Fibroblast of mammary gland (primary cell): ENCODE results near the gene MGMT.

ENCODE experiments used
- DNase-seq: peaks from one replicate; pipeline ENCODE4 v3.0.0-alpha.2; 2010; ENCODE audit warnings: low read depth
- H3K4me3 ChIP-seq: 2 replicates; pipeline ENCODE4 v1.5.1; 2011; ENCODE audit warnings: low read depth, mild to moderate bottlenecking, low read length, moderate library complexity; ENCODE audit not compliant: control insufficient read depth
- TF ChIP-seq, protein P1 (sequence below): conservative IDR thresholded peaks from 2 replicates; pipeline ENCODE4 v1.5.1; 2011; ENCODE audit warnings: low read depth, low read length, inconsistent platforms; ENCODE audit not compliant: control insufficient read depth, insufficient read depth

MGMT gene

DNA sequence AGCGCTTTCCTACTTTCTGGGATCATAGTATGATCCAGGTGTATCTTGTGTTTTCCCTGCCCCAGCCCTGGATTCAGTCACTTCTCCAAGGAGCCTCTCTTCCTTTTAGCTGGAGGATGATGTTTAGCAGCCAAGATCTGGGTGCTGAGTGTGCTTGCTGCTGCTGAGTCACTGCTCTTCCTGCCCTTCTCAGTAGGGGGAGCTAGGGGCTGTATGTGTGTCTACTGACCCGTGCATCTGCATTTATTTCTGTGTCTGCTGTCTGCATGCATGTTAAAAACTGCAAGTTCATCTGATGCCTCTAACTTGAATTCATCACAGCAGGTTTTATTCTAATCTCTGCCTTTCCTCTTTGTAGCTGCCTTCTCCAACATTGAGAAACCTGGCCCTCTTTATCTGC, 31.6 kb downstream of the MGMT start:
- no peak overlapping the region for H3K4me3 ChIP-seq
- no peak for DNase-seq
- TF ChIP-seq, protein P1, sequence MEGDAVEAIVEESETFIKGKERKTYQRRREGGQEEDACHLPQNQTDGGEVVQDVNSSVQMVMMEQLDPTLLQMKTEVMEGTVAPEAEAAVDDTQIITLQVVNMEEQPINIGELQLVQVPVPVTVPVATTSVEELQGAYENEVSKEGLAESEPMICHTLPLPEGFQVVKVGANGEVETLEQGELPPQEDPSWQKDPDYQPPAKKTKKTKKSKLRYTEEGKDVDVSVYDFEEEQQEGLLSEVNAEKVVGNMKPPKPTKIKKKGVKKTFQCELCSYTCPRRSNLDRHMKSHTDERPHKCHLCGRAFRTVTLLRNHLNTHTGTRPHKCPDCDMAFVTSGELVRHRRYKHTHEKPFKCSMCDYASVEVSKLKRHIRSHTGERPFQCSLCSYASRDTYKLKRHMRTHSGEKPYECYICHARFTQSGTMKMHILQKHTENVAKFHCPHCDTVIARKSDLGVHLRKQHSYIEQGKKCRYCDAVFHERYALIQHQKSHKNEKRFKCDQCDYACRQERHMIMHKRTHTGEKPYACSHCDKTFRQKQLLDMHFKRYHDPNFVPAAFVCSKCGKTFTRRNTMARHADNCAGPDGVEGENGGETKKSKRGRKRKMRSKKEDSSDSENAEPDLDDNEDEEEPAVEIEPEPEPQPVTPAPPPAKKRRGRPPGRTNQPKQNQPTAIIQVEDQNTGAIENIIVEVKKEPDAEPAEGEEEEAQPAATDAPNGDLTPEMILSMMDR: no peak

DNA sequence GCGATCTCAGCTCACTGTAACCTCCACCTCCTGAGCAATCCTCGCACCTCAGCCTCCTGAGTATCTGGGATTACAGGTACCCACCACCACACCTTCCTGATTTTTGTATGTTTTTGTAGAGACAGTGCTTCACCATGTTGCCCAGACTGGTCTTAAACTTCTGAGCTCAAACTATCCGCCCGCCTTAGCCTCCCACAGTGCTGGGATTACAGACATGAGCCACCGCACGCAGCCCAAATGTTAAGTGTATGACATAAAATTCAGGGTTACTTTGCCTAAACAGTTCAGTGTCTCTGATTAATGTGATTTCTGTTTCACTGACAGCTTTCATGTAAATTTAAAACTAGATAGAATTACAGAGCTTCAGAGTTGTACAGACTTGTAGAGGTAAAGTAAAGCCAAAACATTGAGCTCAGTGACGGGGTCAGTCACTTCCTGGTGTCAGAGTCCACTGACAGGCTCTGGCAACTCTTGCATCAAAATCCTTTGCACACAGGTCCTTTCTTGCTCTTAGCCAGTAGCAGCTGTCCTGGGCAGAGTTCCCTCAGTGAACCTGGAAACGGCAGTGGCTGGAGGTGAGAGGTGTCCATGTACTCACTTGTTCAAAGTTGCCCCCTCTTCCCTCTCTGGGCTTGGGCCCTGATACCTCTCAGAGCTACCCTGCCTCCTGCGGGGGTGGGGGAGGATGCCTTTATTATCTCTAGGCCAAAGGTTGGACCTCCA, 33.7 kb downstream of the MGMT start:
- DNase-seq: no peak
- no peak overlapping the region for H3K4me3 ChIP-seq
- TF ChIP-seq, protein P1: no peak

DNA sequence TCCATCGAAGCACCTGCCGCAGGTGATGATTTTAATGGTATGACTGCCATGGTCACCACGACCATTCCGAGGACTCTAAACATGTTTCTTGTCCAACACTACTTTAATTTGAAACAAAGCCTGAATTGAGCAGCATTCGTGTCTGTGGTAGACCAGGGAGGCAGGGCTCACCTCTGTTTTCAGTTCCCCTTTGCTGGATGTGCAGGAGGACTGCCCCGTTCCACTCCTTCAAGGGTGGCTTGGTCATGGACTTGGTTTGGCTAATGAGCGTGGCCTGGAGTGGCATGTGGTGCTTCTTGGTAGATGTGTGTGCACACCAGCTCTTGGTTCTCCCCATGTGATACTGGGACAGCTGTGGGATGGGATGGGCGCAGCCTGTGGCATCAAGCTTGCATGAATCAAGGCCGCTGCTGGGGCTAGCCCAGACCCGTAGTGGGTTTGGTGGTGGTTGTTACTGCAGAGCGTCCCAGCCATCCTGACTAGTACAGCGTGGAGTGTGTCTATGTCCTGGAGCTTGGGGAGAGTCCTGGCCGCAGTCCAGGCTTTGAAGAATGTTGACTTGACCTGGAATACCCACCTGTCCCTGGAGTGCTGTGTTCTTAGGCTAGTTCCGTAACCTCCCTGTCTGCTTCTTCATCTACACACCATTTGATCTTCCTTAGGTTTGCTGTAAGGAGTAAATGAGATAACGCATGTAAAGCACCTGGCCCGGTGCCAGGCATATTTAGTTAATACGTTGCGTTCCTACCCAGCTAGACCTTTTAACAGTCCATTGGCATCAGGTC, 34.8 kb downstream of the MGMT start:
- TF ChIP-seq, protein P1: no peak
- H3K4me3 ChIP-seq: no peak overlapping the region
- no peak for DNase-seq

DNA sequence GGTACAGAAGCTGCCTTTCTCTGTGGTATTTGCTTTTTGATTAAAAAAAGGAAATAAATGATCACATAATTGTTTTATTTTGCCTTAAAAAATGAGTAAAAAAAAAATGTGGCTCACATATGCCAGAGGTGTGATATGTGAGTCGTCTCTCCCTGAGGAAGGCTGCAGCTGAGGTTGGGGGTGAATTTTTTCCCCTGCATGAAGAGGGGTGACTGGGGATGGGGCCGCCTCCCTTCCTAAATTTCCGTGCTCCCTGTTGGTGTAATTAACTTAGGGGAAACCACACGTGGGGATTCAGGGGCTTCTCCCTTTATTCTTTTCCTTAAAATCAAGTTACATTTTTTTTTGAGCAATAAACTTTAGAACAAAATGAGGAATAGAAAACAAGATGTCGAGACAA, 35.4 kb downstream of the MGMT start:
- TF ChIP-seq, protein P1: no peak
- DNase-seq: no peak
- no peak overlapping the region for H3K4me3 ChIP-seq

DNA sequence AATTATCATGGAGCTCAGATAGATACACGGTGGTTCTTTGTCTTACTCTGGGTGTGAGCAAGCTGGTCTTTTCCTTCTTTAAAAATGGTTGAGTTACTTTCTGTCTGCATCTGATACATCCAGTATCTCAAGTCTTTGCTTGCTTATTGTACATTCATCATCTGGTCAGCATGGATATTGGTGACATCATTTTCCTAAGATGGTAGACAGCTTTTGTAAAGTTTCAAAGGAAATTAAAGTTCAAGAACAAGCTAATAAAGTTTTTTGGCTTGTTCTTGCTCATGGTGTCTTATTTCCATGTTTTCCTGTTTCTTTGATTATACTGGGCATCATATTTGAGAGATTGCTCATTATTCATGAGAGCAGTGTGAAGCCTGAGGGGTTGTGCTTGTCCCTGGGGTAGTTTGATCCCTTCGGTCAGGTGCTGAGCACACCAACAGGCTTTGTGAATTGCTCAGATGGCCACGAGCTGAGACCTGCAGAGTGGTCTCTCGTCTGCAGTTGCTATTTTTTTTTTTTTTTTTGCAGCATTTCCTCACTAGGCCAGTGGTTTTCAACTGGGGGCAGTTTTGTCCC, 38.5 kb downstream of the MGMT start:
- DNase-seq: no peak
- no peak overlapping the region for H3K4me3 ChIP-seq
- TF ChIP-seq, protein P1: no peak

DNA sequence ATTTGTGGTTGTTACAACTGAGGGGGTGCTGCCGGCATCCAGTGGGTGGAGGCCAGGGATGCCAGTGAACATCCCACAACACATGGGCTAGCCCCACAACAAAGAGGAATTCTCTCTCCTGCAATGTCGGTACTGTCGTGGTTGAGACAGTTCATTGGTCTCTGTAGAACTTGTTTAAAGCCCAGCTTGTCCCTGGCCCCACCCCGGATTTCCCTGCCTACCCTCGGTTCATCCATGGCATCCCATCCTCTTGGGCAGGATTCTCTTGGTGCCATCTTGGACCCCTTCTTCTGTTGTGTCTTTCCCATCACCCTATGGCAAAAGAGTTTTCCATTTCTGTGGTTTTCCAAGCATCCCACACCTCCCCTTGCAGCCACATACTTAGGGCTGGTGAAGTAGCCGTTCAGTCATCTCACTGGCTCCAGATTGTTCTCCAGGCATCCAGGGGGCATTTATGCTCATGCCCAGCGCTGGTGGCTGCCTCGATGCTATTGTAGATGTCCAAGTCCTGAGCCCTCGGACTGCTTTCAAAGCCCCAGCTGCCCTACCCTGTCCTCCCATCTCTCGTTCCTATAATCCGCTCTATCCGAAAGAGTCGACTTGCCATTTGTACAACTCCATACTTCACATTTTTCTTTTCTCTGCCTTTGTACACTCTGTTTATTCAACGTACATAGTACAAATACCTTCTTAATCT, 39.2 kb downstream of the MGMT start:
- no peak for DNase-seq
- TF ChIP-seq, protein P1: no peak
- H3K4me3 ChIP-seq: no peak overlapping the region
